EL (cell line): ENCODE data around the gene TSPAN32.
"Not testable (repeated sequence)": the region's sequence is repeated elsewhere in the genome, so short reads cannot be mapped to it uniquely, and the experiment has no call there.

ENCODE experiments used
- DNase-seq: peaks from one replicate; pipeline ENCODE4 v3.0.0-alpha.2; 2016

The TSPAN32 gene

GRCh38 chr11:2346586-2347307, 44.9 kb downstream of the TSPAN32 start:
- DNase-seq, result no peak

GRCh38 chr11:2347308-2347830, 45.6 kb downstream of the TSPAN32 start:
- DNase-seq, result no peak

- DNase-seq, result peak; percentile 21
These were observed 47.2 kb downstream of the TSPAN32 start for GRCh38 chr11:2348986-2349385.

GRCh38 chr11:2351701-2352100, 49.9 kb downstream of the TSPAN32 start:
- no peak for DNase-seq

- no peak for DNase-seq
These were observed 50.6 kb downstream of the TSPAN32 start for GRCh38 chr11:2352420-2352819.

GRCh38 chr11:2355000-2355644, 53.3 kb downstream of the TSPAN32 start:
- peak; percentile 62 for DNase-seq

- no peak for DNase-seq
These were observed 55.4 kb downstream of the TSPAN32 start for GRCh38 chr11:2357246-2357645.

GRCh38 chr11:2357651-2358050, 55.8 kb downstream of the TSPAN32 start:
- not testable (repeated sequence) for DNase-seq

- no peak for DNase-seq
These were observed 57.1 kb downstream of the TSPAN32 start for GRCh38 chr11:2358754-2359442.

- no peak for DNase-seq
These were observed 57.7 kb downstream of the TSPAN32 start for GRCh38 chr11:2359557-2359956.

- DNase-seq, result no peak
These were observed 58.3 kb downstream of the TSPAN32 start for GRCh38 chr11:2360081-2360642.

GRCh38 chr11:2361565-2361964, 59.8 kb downstream of the TSPAN32 start:
- DNase-seq, result no peak

- DNase-seq, result no peak
These were observed 60.6 kb downstream of the TSPAN32 start for GRCh38 chr11:2362414-2362813.

- no peak for DNase-seq
These were observed 61.3 kb downstream of the TSPAN32 start for GRCh38 chr11:2363130-2363529.

- no peak for DNase-seq
These were observed 62.0 kb downstream of the TSPAN32 start for GRCh38 chr11:2363577-2364370.

GRCh38 chr11:2364386-2364785, 62.6 kb downstream of the TSPAN32 start:
- not testable (repeated sequence) for DNase-seq

- no peak for DNase-seq
These were observed 63.9 kb downstream of the TSPAN32 start for GRCh38 chr11:2365571-2366210.

GRCh38 chr11:2366276-2366675, 64.5 kb downstream of the TSPAN32 start:
- DNase-seq, result no peak

GRCh38 chr11:2366733-2367132, 64.9 kb downstream of the TSPAN32 start:
- DNase-seq, result no peak

GRCh38 chr11:2367266-2368160, 65.7 kb downstream of the TSPAN32 start:
- DNase-seq, result no peak
